K562 (cell line): ENCODE measurements around the gene SIK3. TPM values are rescaled to one million over a fixed set of nuclear protein-coding genes. Genes with fewer than 3 reads are reported as not detected.

ENCODE experiments used
- CTCFL ChIP-seq: IDR thresholded peaks from 2 replicates; pipeline ENCODE4 v1.6.1; 2011; ENCODE audit warnings: borderline replicate concordance, low read depth, mild to moderate bottlenecking, moderate library complexity, low read length; ENCODE audit not compliant: insufficient read depth, poor library complexity, severe bottlenecking
- CUX1 ChIP-seq: fragments of 200-800 bp; sonication (Bioruptor generic); IDR thresholded peaks from 2 replicates; pipeline ENCODE4 v1.6.1; 2016; ENCODE audit warnings: missing genetic modification characterization, missing compliant biosample characterization
- HMGN3 ChIP-seq: IDR thresholded peaks from 2 replicates; pipeline ENCODE4 v1.6.1; 2011; ENCODE audit warnings: borderline replicate concordance, low read depth, mild to moderate bottlenecking, mixed read lengths, low read length; ENCODE audit not compliant: insufficient read length; ENCODE audit errors: extremely low read depth
- ZNF830 ChIP-seq: fragments of 250-450 bp; sonication (Bioruptor Pico); IDR thresholded peaks from 2 replicates; pipeline ENCODE4 v1.5.0; 2021; ENCODE audit warnings: mild to moderate bottlenecking
- polyA plus RNA-seq, 8 experiments: library from polyadenylated mRNA; depleted of rRNA in 4 of 8; stranded (reverse) in 5 of 8; unstranded in 3 of 8; fragments of >200 nt; fragmentation: Nextera tagmentation in 2 of 8; fragmentation: Illumina TruSeq in 1 of 8; extraction: Ambion mirVana in 2 of 8; extraction: Trizol in 1 of 8; gene quantifications; 2 replicates each; pipeline versions ENCODE4 v1.2.1 to v1.2.3, GENCODE V29; 2011 to 2014; ENCODE audit warnings: inconsistent platforms in 1 of 8, missing spikeins in 1 of 8
- total RNA-seq, 7 experiments: library from RNA; depleted of rRNA in 6 of 7; stranded (reverse); fragments of >200 nt in 6 of 7; fragmentation: Illumina TruSeq in 2 of 7; extraction: Trizol in 2 of 7; gene quantifications; 2 replicates each; pipeline versions ENCODE4 v1.2.1 to v1.2.3, GENCODE V29; 2011 to 2021; ENCODE audit warnings: low replicate concordance in 1 of 7

The SIK3 gene
- total and polyA plus RNA-seq, 9 of the 15 experiments (the other 6 are each of a cell fraction or from before 2014, with no cell fraction given) = 1.6 to 21.6 (median 8.0) TPM

GRCh38 chr11:116842117-116842516, 256.1 kb downstream of the SIK3 start (continued):
- TF ChIP-seq CUX1 (CRISPR knock-in tag) = no peak
- no peak for TF ChIP-seq CTCFL
- no peak for TF ChIP-seq HMGN3
- TF ChIP-seq ZNF830 (CRISPR knock-in tag) = no peak
- TF ChIP-seq, all 486 proteins: peak for 0
